Muscle of leg (tissue), 16 donors: Measurements from ENCODE around the gene ZNF467. TPM values are rescaled to one million over a fixed set of nuclear protein-coding genes. Genes with fewer than 3 reads are reported as not detected.

Source experiments
- DNase-seq: peaks from one replicate; pipeline ENCODE4 v3.0.0; 2013
- H3K27ac ChIP-seq: one replicate; pipeline ENCODE4 v1.5.1; 2013; ENCODE audit warnings: mild to moderate bottlenecking, low read length, control low read depth
- H3K27me3 ChIP-seq: one replicate; pipeline ENCODE4 v1.6.1; 2013; ENCODE audit warnings: low read length; ENCODE audit not compliant: control insufficient read depth, insufficient read depth
- H3K36me3 ChIP-seq: one replicate; pipeline ENCODE4 v1.6.1; 2013; ENCODE audit warnings: low read length; ENCODE audit not compliant: control insufficient read depth, insufficient read depth
- H3K4me1 ChIP-seq: one replicate; pipeline ENCODE4 v1.6.1; 2013; ENCODE audit warnings: low read length; ENCODE audit not compliant: control insufficient read depth, insufficient read depth
- H3K4me3 ChIP-seq: one replicate; pipeline ENCODE4 v1.5.1; 2013; ENCODE audit warnings: low read length, control low read depth
- H3K9me3 ChIP-seq: replicated peaks from 2 replicates; pipeline ENCODE4 v1.6.1; 2013; ENCODE audit warnings: low read depth, low read length; ENCODE audit not compliant: control insufficient read depth
- WGBS: methylation state at CpG from one replicate; pipeline ENCODE4 v1.1.5; 2013; ENCODE audit warnings: missing lambda C conversion rate; ENCODE audit not compliant: insufficient coverage; 5-methylcytosine and 5-hydroxymethylcytosine counted together
- long read RNA-seq, 11 donors: transcript quantifications; one replicate each; lab custom pipeline, GENCODE V29; 2026
- polyA plus RNA-seq, 8 donors: library from polyadenylated mRNA; unstranded; fragments of 120-200 nt; gene quantifications; one replicate each; pipeline versions ENCODE4 v1.2.1 to v1.2.3, GENCODE V29; 2013; ENCODE audit warnings: inconsistent platforms in 1 of 8, low replicate concordance in 1 of 8; ENCODE audit not compliant: insufficient read length in 8 of 8, insufficient read depth in 1 of 8
- total RNA-seq: library from RNA; stranded (reverse); fragments of 120-200 nt; gene quantifications from one replicate; pipeline ENCODE4 v1.2.4, GENCODE V29; 2013

Gene ZNF467, protein sequence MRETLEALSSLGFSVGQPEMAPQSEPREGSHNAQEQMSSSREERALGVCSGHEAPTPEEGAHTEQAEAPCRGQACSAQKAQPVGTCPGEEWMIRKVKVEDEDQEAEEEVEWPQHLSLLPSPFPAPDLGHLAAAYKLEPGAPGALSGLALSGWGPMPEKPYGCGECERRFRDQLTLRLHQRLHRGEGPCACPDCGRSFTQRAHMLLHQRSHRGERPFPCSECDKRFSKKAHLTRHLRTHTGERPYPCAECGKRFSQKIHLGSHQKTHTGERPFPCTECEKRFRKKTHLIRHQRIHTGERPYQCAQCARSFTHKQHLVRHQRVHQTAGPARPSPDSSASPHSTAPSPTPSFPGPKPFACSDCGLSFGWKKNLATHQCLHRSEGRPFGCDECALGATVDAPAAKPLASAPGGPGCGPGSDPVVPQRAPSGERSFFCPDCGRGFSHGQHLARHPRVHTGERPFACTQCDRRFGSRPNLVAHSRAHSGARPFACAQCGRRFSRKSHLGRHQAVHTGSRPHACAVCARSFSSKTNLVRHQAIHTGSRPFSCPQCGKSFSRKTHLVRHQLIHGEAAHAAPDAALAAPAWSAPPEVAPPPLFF
- 3.0 TPM for total RNA-seq
- polyA plus RNA-seq = 10 to 100 TPM in 2 of 8 donors, 1 to 10 TPM in 6; 5.7 to 14.3 (median 7.9) TPM
- long read RNA-seq, donor 1 = 0 reads
- long read RNA-seq, donor 2 = 0 reads
- long read RNA-seq, donor 3, partial matches to known transcripts = 0 of 3 reads
- long read RNA-seq, donor 3, other reads (novel, unspliced or antisense) = 0 of 3 reads
- long read RNA-seq, donor 4 = 0 reads
- long read RNA-seq, donor 5, transcript ZNF467-201 (5 exons, 2,553 nt) = major isoform, 5 of 5 reads
- long read RNA-seq, donor 5, partial matches to known transcripts = 0 of 5 reads
- long read RNA-seq, donor 5, other reads (novel, unspliced or antisense) = 0 of 5 reads
- long read RNA-seq, donor 6, partial matches to known transcripts = 0 of 3 reads
- long read RNA-seq, donor 6, other reads (novel, unspliced or antisense) = 0 of 3 reads
- long read RNA-seq, donor 7, partial matches to known transcripts = 0 of 1 reads
- long read RNA-seq, donor 7, other reads (novel, unspliced or antisense) = 0 of 1 reads
- long read RNA-seq, donor 8 = 0 reads
- long read RNA-seq, donor 9, partial matches to known transcripts = 0 of 3 reads
- long read RNA-seq, donor 9, other reads (novel, unspliced or antisense) = 0 of 3 reads
- long read RNA-seq, donor 10, partial matches to known transcripts = 0 of 3 reads
- long read RNA-seq, donor 10, other reads (novel, unspliced or antisense) = 0 of 3 reads
- long read RNA-seq, donor 11, partial matches to known transcripts = 0 of 1 reads
- long read RNA-seq, donor 11, other reads (novel, unspliced or antisense) = 0 of 1 reads

DNA sequence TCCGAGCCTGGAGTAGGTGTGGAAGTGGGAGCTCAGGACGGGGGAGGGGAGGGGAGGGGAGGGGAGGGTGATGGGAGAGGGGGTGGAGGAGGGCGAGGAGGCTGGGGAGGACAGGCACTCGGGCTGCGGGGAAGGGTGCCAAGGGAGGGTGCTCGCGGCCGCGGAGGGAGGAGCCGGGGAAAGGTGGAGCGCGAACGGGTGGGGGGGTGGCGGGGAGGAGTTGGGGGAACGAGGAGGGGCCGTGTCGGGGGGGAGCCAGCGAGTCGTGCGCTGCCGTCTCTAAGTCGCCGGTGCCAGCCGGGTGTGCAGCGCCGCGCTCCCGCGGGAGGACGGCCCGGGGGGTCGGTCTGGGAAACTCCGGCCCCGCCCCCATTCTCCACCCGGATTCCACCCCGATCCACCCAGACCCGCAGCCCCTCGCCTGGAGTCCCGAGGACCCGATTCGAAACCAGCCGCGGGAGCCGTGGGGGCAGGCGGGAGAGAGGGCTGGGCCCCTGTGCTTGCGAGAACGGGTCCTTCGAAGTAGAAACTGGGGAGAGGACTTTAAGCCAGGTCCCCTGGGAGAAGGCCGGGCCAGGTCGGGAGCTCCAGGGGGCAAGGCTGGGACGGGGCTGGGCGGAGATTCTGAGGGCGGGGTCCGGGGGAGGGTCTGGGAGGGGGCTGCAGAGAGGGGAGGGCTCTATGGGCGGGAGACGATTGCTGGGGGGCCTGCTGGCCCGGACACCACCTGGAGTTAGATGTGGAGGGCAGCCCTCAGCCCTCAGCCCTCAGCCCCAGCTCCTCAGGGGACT is at the start of gene ZNF467:
TSS of gene ZNF467 (minus strand) at position 143 of the 791 bp plus-strand sequence. CDS start 2,556 bp downstream, outside the sequence.
- peaks cover 22% of the 10 kb centered on the region for H3K27me3 ChIP-seq
- H3K9me3 ChIP-seq = no peaks in the 10 kb centered on the region
- under 1% methylated on average over 33 of the region's 57 CpGs for WGBS
- H3K4me1 ChIP-seq = peaks cover 47% of the 10 kb centered on the region
- H3K27ac ChIP-seq = peak within 1 kb of the TSS; percentile 67
- H3K4me3 ChIP-seq = peak within 1 kb of the TSS; percentile 63
- no peaks in the 10 kb centered on the region for H3K36me3 ChIP-seq
- peak; percentile 74 for DNase-seq

DNA sequence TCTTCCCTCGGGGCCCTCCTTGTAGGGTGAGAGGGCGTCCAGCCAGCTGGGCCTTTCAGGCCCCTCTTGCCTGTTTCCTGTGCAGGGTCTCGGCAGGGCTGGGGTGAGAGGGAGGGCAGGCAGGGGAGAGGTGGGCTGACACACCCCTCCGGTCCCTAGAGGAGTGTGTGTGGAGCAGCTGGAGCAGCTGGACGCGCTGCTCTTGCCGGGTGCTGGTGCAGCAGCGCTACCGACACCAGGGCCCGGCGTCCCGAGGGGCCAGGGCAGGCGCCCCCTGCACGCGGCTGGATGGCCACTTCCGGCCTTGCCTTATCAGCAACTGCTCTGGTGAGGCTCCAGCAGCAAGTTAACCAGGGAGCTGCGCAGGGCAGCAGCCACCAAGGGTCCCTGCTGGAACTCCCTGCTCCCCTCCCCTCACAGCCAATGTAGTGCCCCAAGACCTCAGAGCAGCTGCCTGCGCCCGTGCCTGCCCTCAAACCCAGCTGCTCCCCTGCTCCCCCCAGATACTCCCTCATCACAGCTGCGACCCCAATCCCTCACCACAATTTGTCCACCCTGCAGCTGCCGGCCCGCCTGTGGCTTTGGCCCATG is 49.1 kb upstream of the ZNF467 start:
- peaks cover 58% of the 10 kb centered on the region for H3K4me1 ChIP-seq
- H3K36me3 ChIP-seq = no peaks in the 10 kb centered on the region
- peak; percentile 56 for DNase-seq
- no peaks in the 10 kb centered on the region for H3K9me3 ChIP-seq
- H3K4me3 ChIP-seq = no peak overlapping the region
- H3K27me3 ChIP-seq = no peaks in the 10 kb centered on the region
- H3K27ac ChIP-seq = peak overlapping the region; percentile 3
- WGBS = 36% methylated on average over 18 of the region's 22 CpGs

DNA sequence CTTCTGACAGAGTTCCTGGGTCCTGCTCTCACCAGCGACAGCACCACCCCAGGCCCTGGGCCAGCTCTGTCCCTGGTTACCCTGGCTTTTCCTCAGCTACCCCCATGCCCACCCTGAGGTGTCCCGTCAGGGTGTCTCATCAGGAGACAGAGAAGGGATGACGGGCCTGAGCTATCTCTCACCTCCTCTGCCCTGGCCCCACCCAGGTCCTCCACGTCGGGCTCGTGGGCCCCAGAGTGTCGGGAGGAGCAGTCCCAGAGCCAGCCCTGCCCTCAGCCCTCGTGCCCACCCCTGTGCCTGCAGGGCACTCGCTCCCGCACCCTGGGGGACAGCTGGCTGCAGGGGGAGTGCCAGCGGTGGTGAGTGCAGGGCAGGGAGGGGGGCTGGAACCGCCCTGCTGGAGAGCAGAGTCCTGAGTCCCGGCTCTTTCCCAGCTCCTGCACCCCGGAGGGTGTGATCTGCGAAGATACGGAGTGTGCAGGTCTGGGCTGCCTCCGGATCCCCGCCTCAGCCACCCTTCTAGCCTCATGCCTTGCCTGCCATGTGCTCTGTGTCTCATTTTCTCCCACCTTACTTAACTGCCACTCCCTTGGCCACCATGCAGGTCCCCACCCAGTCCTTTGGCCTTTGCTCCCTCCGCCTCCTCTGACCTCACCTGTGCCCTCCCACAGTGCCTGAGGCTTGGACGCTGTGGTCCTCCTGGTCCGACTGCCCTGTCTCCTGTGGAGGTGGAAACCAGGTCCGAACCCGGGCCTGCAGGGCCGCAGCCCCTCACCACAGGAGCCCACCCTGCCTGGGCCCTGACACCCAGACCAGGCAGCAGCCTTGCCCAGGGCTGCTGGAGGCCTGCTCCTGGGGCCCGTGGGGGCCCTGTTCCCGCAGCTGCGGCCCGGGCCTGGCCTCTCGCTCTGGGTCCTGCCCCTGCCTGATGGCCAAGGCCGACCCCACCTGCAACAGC is 48.1 kb upstream of the ZNF467 start:
- Histone ChIP-seq H3K27ac (no peak overlapping the region), H3K27me3 (no peaks in the 10 kb centered on the region), H3K9me3 (no peaks in the 10 kb centered on the region), H3K36me3 (no peaks in the 10 kb centered on the region), H3K4me3 (no peak overlapping the region), H3K4me1 (peaks cover 55% of the 10 kb centered on the region)
- WGBS = 77% methylated on average over 21 of the region's 30 CpGs
- DNase-seq = no peak

DNA sequence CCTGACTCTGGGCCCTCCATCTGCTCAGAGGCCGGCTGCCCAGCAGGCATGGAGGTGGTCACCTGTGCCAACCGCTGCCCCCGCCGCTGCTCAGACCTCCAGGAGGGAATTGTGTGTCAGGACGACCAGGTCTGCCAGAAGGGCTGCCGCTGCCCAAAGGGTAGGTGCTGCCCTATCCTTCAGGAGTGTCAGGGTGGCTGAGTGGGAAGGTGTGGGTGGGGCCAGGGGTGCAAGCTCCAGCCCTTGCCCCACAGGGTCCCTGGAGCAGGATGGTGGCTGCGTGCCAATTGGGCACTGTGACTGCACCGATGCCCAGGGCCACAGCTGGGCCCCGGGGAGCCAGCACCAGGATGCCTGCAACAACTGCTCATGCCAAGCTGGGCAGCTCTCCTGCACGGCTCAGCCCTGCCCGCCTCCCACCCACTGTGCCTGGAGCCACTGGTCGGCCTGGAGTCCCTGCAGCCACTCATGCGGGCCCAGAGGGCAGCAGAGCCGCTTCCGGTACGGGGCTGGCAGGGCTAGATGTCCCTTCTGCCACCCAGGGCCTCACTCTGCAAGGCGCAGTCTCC is 47.3 kb upstream of the ZNF467 start:
- no peak for DNase-seq
- H3K27me3 ChIP-seq = no peaks in the 10 kb centered on the region
- no peak overlapping the region for H3K27ac ChIP-seq
- no peaks in the 10 kb centered on the region for H3K36me3 ChIP-seq
- 86% methylated on average over 17 of the region's 17 CpGs for WGBS
- H3K4me3 ChIP-seq = no peak overlapping the region
- no peaks in the 10 kb centered on the region for H3K9me3 ChIP-seq
- peaks cover 49% of the 10 kb centered on the region for H3K4me1 ChIP-seq

DNA sequence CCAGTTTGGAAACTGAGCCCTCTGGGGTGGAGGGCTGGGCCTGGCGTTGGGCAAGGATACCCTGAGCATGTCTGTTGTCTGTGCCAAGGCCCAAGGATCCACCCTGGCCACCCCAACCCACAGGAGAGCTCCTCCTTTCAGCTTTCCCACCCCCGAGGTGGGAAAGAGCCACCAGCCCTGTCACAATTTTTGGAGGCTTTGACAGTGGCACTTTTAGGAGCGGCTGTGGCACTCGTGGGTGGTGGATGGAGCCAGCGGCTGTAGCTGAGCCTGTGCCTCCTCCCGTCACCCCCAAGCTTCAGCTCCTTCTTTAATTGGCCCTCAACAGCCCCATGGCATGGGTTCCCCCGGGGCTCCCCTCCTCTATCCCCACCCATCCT is 46.6 kb upstream of the ZNF467 start:
- Histone ChIP-seq H3K36me3 (no peaks in the 10 kb centered on the region), H3K9me3 (no peaks in the 10 kb centered on the region), H3K4me1 (peaks cover 47% of the 10 kb centered on the region), H3K4me3 (no peak overlapping the region), H3K27me3 (no peaks in the 10 kb centered on the region), H3K27ac (no peak overlapping the region)
- WGBS = 76% methylated on average over 6 of the region's 7 CpGs
- DNase-seq = no peak

DNA sequence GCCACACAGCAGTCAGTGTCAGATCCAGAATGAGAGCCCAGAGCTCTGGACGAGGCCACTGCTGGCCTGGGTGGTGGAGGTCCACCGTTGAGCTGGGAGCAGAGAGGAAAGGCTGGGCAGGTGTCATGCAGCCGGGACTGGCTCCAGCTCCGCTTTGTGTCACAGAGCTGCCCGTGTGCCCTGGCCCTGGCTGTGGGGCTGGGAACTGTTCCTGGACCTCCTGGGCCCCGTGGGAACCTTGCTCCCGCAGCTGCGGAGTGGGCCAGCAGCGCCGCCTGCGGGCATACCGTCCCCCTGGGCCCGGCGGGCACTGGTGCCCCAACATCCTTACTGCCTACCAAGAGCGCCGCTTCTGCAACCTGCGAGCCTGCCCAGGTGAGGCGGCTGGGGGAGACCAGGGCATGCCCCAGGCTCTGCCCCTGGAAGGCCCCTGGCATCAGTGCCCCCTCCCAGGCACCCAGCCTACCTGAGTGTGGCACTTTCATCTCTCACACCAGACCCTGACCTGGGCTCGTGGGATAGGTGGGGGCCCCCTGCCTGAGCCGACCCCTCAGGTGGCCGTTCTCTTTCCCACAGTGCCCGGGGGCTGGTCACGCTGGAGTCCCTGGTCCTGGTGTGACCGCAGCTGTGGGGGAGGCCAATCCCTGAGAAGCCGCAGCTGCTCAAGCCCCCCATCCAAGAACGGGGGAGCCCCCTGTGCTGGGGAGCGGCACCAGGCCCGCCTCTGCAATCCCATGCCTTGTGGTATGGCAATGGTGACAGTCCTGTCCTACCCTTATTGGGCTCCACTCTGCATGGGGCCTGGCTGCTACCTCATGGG is 46.0 kb upstream of the ZNF467 start:
- DNase-seq = no peak

DNA sequence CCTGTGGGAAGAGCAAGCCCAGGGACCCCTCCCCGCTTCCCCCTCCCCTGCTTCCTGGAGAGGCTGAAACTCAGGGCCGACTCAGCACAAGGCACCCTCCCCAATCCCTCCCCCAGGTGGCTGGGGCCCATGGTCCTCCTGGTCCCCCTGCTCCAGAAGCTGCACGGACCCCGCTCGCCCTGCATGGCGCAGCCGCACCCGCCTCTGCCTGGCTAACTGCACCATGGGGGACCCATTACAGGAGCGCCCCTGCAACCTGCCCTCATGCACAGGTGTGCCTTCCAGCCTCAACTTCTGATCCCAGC is 45.1 kb upstream of the ZNF467 start:
- H3K27ac ChIP-seq = no peak overlapping the region
- H3K4me1 ChIP-seq = peaks cover 37% of the 10 kb centered on the region
- no peaks in the 10 kb centered on the region for H3K27me3 ChIP-seq
- H3K36me3 ChIP-seq = no peaks in the 10 kb centered on the region
- WGBS = 76% methylated on average over 9 of the region's 9 CpGs
- no peaks in the 10 kb centered on the region for H3K9me3 ChIP-seq
- H3K4me3 ChIP-seq = no peak overlapping the region
- no peak for DNase-seq

More for the DNA sequence above, 46.0 kb upstream of the ZNF467 start:
- Histone ChIP-seq H3K36me3 (no peaks in the 10 kb centered on the region), H3K27me3 (no peaks in the 10 kb centered on the region), H3K4me1 (peaks cover 45% of the 10 kb centered on the region), H3K4me3 (no peak overlapping the region), H3K9me3 (no peaks in the 10 kb centered on the region), H3K27ac (no peak overlapping the region)
- WGBS = 79% methylated on average over 22 of the region's 28 CpGs
